Stimulated activated CD8-positive, alpha-beta memory T cell treated with anti-CD3 and anti-CD28 coated beads, Interleukin-15, amount 100 ng/mL, for 48 hours (primary cell): ENCODE measurements around the gene EBF3.
"Not testable (repeated sequence)": the region's sequence is repeated elsewhere in the genome, so short reads cannot be mapped to it uniquely, and the experiment has no call there.

Experiments used
- DNase-seq, 2 donors: peaks; one replicate each; pipeline ENCODE4 v3.0.0-alpha.2; 2020; ENCODE audit warnings: low read depth in 2 of 2

EBF3 gene

GRCh38 chr10:129929343-129930292, 34.5 kb downstream of the EBF3 start:
- no peak for DNase-seq

DNA sequence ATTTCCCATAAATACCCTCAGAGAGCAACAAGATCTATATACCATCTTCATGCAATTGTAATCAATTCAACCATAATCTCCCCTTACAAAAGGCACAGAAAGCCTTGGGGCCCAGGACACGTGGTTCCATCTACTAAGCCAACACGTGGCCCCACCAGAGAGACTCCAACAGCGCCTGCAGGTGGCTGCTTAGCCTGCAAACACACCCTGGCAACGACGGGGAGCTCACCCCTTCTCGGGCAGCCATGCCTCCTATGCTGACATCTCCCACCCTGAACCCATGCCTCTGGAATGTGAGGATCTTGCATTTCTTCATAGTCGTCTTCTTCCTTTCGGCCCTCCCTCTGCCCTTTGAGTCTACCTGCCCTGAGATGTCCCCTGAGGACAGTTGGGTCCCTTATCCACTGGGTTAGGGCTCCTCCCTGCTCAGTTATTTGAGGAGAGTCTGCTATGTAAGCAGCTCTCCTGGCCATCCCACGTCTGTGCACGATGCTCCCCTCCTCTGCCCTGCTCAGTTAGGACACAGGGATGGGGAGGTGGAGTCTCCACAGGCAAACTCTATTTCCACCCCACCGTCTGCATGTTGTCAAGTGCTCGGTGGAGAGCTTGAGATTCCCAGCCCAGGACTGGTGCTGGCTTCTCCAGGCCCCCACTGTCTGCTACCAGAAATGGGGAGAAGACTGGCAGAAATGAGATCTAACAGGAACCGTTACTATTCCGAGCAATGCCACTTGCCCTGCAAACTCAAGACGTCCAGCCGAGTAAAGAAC, 36.5 kb downstream of the EBF3 start:
- DNase-seq: no peak

DNA sequence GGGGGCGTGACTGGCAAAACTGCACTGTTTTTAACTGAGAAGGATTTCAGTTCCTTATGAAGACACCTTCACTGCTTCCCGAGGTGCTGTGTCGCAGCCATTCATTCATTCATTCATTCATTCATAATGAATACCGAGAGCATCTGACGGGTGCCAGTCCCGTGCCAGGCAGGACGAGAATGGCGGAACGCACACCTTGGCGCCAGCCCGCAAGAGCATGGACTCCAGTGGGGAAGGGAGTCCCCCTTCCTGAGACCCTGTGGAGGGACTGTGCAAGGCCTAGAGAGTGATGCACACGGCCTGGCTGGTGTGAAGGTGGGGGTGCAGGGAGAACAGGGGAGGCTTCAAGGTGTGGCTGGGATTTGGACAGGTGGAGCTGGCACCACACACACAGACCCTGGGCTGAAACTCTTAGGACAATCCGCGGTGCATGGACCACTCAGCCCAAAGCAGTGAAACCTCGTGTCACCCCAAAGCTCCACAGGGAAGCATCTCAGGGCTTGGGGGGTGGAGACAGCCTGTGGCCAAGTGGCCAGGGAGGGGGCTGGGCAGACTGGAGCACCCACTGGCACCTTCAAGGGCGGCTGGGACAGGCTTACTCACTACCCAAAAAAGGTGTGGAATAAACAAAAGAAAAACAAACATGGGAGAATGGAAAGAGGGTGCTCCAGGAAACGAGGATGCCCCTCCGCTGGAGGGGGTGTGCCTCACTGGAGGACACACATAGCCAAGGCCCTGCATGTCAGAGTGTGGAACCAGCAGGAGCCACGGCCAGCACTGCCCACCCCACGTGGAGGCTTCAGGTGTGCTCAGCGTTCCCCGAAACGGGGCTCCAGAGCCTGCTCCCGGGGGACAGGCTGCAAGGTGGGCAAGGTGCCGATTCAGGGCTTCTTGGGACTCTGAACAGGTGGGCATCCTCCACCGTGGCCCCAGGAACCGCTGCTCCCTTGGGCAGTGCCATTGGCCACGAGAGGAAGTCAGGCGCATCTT, 37.7 kb downstream of the EBF3 start:
- DNase-seq: no peak

DNA sequence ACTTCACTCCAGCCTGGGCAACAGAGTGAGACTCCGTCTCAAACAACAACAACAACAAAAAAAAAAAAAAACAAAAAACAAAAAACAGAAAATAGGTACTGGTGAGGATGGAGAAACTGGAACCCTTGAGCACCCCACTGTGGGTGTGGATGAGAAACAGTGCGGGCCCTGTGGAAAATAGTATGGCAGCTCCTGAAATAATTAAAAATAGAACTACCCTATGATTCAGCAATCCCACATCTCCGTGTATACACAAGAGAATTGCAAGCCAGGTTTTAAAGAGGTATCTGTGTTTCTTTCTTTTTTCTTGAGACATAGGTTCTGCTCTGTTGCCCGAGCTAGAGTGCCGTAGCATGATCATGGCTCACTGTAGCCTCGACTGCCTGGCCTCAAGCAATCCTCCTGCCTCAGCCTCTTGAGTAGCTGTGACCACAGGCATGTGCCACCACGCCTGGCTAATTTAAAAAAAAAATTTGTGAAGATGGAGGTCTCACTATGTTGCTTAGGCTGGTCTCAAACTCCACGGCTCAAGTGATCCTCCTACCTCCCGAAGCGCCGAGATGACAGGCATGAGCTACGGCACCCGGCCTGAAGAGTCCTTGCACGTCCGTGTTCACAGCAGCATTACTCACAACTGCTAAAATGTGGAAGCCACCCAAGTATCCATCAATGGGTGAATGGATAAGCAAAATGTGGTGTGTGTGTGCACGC, 39.5 kb downstream of the EBF3 start:
- no peak for DNase-seq

GRCh38 chr10:129922598-129923123, 41.4 kb downstream of the EBF3 start:
- DNase-seq: no peak

- no peak for DNase-seq
These were observed 42.1 kb downstream of the EBF3 start for GRCh38 chr10:129921801-129922597.

DNA sequence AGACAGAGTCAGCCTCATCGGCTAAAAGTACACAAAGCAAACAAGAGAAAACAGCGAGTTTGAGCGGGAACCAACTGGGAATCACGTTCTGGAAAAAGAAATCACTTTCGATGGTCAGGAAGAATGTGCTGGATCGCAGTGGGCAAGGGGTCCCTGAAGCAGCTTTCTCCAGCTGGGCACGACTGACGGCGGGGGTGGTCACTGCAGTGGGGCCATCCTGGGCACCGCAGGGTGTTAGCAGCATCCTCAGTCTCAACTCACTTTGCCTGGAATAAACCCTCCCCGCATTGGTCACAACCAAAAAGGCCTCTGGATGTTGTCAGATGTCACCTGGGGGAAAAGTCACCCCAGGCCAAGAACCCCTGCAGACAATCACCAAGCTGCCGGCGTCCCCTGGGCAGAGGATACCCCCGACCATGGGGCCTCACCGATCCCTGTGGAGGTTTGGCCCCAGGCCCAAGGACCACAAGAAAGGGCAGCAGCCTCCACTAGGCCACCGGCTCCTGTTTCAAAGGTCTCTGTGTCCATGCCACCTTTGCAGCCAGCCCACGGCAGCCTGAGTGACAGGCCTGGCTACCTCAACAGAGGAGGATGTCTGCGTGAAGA, 42.9 kb downstream of the EBF3 start:
- no peak for DNase-seq

DNA sequence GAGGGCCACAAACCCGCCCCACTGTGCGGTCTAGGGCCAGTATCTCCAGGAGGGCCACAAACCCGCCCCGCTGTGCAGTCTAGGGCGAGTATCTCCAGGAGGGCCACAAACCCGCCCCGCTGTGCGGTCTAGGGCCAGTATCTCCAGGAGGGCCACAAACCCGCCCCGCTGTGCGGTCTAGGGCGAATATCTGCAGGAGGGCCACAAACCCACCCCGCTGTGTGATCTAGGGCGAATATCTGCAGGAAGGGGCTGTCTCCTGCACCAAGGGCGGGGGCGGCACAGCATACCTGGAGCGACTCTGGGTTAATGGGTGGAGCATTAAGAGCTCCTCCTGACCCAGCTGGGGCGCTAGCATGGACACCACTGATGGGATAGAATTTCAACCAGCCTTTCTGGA, 43.9 kb downstream of the EBF3 start:
- not testable (repeated sequence) for DNase-seq

DNA sequence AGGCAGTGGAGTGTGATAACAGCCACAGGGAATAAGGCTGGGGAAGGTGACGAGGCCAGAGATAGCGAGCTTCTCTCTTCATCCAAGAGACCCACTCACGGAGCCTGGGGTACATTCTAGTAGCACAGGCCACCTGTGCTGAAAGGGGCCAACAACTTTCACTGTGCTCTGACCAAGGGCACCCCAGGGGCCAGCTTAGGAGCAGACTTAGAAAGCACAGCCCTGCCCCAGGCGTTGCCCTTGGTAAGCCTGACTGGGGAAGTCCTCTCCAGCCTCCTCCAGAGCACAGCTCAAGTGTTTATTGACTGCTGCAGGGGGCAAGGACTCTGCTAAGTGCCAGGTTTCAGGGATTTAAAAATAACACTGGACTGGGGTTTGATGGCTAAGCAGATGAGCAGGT, 44.7 kb downstream of the EBF3 start:
- no peak for DNase-seq

GRCh38 chr10:129918836-129919235, 45.2 kb downstream of the EBF3 start:
- no peak for DNase-seq

GRCh38 chr10:129918401-129918800, 45.7 kb downstream of the EBF3 start:
- no peak for DNase-seq

DNA sequence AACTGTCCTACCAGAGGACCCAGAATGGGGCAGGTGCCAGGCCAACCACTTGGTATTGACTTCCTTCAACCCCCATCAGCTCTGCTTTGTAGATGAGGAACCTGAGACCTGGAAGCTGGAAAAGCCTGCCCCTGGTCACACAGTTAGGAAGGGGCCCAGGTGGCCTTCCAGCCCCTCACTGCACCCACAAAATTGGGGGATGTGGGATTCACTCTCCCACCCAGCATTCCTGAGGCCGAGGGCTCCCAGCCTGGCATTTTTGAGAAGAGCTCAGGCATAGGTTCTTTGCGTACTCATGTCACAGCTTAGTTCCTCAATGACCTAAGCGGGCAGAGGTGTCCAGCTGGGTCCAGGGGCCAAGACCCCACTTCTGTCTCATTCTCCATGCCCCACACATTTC, 46.1 kb downstream of the EBF3 start:
- no peak for DNase-seq

DNA sequence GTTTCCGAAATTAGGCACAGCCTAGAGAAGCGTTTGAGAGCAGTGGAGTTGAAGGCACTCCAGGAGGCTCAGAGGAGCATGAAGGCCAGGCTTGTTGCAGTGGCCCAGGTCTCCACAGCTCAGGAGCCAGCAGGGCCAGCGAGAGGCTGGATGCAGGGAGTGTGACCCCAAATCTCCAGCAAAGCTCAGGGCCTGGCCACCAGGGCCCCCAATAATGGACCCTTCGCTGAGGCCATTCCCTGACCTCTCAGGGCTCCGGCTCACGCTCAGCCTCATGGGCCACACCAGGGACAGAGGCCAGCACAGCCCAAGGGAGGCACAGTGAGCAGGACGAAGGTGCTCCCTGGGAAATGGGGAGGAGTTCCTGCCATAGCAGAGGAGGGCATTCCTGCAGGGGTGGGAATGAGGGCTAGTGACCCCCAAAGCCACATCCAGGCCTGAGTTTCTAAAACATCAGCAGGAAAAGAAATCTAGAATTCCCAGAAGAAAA, 47.5 kb downstream of the EBF3 start:
- DNase-seq: no peak

GRCh38 chr10:129915526-129916378, 48.3 kb downstream of the EBF3 start:
- no peak for DNase-seq

DNA sequence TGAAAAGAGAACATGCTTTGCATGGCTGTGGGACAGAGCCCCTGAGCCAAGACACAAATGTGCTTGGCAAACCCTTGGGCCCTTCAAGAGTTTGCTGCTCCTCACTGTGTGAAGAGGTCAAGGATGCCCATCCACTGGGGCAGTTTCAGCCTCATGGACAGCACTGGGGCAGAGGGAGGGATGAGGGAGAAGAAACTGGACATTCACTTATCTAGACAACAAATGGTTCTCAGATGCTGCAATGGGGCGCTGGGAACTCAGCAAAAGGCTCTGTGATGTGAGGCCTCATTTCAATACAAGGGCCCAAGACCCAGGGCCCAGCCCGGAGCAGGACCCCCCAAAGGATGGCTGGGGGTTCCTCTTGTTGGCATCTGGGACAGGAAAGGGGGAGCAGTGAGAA, 49.1 kb downstream of the EBF3 start:
- no peak for DNase-seq

DNA sequence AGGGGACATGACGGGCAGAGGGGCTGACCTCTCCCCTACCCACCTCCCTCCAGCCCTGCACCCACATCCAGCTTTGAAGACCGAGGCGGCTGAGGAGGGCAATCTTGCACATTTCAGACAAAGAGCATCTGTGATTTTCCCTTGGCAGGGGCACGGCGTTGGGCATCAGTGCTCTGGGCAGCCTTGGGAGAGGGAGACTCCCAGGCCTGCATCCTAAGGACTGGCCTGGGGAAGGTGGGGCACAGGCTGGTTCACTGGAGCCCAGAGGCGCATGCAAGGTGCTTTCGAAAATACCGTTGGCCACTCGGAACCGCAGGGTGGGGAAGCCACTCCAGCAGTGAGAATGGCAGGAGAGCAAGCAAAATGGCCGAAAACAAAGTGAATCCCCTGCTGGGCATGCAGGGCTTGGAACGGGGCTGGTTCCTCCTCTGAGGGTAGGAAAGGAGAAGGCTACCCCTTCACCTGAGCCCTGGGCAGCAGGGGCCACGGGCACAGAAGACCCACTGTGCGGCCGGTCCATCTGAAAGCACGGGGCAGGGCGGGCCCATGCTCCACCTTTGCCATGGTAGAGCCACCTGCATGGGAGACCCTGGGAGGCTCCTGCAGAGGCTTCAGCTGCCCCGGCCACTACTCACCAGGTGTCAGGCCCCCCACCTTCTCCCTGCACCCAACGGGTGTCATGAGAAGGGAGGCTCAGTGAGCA, 49.8 kb downstream of the EBF3 start:
- no peak for DNase-seq

DNA sequence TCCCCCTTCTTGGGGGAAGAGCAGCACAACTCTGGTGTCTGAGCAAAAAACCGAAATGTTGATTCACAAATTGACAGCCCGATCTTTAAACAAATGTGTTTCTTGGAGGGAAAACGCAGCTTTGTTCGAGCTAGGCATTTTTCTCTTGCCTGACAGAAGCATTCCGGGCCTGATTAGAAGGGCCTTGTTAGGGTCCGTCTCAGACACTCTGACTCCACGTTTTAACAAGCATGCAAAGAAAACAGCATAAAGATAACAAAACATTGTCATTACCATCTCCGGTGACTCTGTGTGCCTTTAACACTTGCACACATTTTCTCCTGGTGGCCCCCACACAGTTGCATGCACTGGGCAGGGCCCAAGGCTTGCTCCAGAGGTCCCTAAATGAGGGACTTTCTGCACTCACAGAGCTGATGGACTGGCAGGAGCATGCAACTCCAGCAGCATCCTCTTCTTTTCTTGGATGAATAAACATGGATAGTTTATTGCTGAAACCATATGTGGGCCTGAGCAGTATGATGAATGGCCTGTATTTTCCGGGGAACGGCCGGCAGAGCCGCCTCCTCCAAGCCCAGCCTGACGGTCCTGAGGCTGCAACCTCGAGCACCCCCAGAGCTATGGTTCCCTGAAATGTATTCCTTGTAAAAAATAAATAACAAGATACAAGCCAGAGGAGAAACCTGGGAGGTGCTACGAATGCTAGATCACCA, 50.9 kb downstream of the EBF3 start:
- no peak for DNase-seq
